Body of pancreas (tissue), 4 donors: Measurements from ENCODE around the gene STK11IP. TPM values are rescaled to one million over a fixed set of nuclear protein-coding genes. Genes with fewer than 3 reads are reported as not detected.

Source experiments
- ATAC-seq: fragments of 150-250 bp; one replicate; pipeline ENCODE4 v1.9.1; 2016
- DNase-seq, 4 donors: peaks; one replicate each; pipeline ENCODE4 v3.0.0-alpha.2; 2019
- H3K27ac ChIP-seq, 4 donors: fragments of 200-600 bp; sonication (generic); 1 replicate in 3 of 4; 2 replicates in 1 of 4; pipeline versions ENCODE4 v1.5.1 to v1.6.1; 2016 to 2019; ENCODE audit warnings: mild to moderate bottlenecking in 1 of 4, mixed read lengths in 1 of 4, moderate library complexity in 1 of 4
- H3K27me3 ChIP-seq, 2 donors: fragments of 200-600 bp; sonication (generic); one replicate each; pipeline ENCODE4 v1.6.0; 2016; ENCODE audit warnings: mild to moderate bottlenecking in 1 of 2
- H3K36me3 ChIP-seq, 2 donors: fragments of 200-600 bp; sonication (generic); replicated peaks in 1 of 2; 2 replicates each; pipeline ENCODE4 v1.5.1; 2016; ENCODE audit warnings: low read depth in 2 of 2; ENCODE audit not compliant: insufficient read depth in 1 of 2
- H3K4me1 ChIP-seq: fragments of 200-600 bp; sonication (generic); one replicate; pipeline ENCODE4 v1.6.0; 2016
- H3K4me3 ChIP-seq, 2 donors: fragments of 200-600 bp; sonication (generic); 1 replicate in 1 of 2; 2 replicates in 1 of 2; pipeline ENCODE4 v1.5.1; 2016 to 2019
- H3K9me3 ChIP-seq, 3 donors: fragments of 200-600 bp; sonication (generic); 1 replicate in 2 of 3; 2 replicates in 1 of 3; pipeline ENCODE4 v1.5.1; 2016
- POLR2A ChIP-seq, 3 donors: fragments of 450-650 bp; IDR thresholded peaks; one replicate each; pipeline ENCODE4 v1.6.1; 2016; ENCODE audit warnings: antibody characterized with exemption in 3 of 3, mild to moderate bottlenecking in 2 of 3
- WGBS, 2 donors: methylation state at CpG; one replicate each; pipeline ENCODE4 v1.1.5; 2017; 5-methylcytosine and 5-hydroxymethylcytosine counted together
- intact Hi-C: fragments of 100-400 bp; cut with DNase I; formaldehyde crosslinking; loops from one replicate; pipeline ENCODE4 v1.15.1; 2023
- total RNA-seq, 2 donors: library from RNA; depleted of rRNA; stranded (reverse); fragments of >200 nt; gene quantifications; one replicate each; pipeline ENCODE4 v1.1.0, GENCODE V29; 2016
- TF ChIP-seq, protein P1 (sequence below), 7 experiments: fragments of 450-650 bp in 4 of 7; fragments of 200-600 bp in 3 of 7; sonication (generic) in 3 of 7; IDR thresholded peaks; one replicate each; pipeline ENCODE4 v1.5.1; 2016 to 2019; ENCODE audit warnings: antibody characterized with exemption in 7 of 7

Gene STK11IP
- total RNA-seq, 2 donors from 2014 or later: 9.6 to 18.1 TPM

DNA sequence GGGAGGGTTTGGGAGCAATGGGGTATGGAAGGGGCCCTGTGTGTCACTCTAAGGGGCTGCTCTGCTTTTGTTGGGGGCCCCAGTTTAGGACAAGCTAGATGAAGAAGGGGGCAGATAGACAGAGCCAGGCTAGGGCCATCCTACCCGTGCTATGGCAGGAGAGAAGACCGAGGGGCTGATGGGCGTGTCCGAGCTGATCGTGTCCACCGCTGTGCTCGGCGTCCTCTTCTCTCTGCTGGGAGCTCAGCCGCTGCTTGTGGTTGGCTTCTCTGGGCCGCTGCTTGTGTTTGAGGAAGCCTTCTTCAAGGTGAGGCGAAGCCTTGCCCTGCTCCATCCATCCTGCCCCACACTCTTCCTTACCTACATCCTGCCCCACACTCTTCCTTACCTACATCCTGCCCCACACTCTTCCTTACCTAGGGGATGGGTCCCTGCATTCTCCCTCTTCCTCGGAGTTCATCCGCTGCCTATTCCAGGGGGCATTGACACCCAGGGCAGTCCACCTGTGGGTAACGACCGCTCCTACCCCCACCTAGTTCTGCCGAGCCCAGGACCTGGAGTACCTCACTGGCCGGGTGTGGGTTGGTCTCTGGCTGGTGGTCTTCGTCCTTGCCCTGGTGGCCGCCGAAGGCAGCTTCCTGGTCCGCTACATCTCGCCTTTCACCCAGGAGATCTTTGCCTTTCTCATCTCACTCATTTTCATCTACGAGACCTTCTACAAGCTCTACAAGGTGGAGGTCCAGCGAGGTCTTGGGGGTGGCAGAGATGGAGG, 38.7 kb downstream of the STK11IP start:
- H3K27me3 ChIP-seq: no peaks in the 10 kb centered on the region
- WGBS, 2 donors: 81 to 85% methylated on average over 23 to 24 of the region's 24 CpGs
- ATAC-seq (no peak), DNase-seq (no peak)
- no peak overlapping the region for H3K4me3 ChIP-seq
- intact Hi-C loops: loop anchor here (5.0 kb wide), 1 partner anchor 99 kb away; no protein-coding TSS in a partner anchor
- no peak overlapping the region for H3K27ac ChIP-seq
- no peaks in the 10 kb centered on the region for H3K4me1 ChIP-seq
- no peaks in the 10 kb centered on the region for H3K9me3 ChIP-seq
- TF ChIP-seq, protein P1, sequence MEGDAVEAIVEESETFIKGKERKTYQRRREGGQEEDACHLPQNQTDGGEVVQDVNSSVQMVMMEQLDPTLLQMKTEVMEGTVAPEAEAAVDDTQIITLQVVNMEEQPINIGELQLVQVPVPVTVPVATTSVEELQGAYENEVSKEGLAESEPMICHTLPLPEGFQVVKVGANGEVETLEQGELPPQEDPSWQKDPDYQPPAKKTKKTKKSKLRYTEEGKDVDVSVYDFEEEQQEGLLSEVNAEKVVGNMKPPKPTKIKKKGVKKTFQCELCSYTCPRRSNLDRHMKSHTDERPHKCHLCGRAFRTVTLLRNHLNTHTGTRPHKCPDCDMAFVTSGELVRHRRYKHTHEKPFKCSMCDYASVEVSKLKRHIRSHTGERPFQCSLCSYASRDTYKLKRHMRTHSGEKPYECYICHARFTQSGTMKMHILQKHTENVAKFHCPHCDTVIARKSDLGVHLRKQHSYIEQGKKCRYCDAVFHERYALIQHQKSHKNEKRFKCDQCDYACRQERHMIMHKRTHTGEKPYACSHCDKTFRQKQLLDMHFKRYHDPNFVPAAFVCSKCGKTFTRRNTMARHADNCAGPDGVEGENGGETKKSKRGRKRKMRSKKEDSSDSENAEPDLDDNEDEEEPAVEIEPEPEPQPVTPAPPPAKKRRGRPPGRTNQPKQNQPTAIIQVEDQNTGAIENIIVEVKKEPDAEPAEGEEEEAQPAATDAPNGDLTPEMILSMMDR (IDR thresholded peaks at IDR 0.05): no peak
- no peak for TF ChIP-seq POLR2A (IDR thresholded peaks at IDR 0.05)
- H3K36me3 ChIP-seq: no peaks in the 10 kb centered on the region

DNA sequence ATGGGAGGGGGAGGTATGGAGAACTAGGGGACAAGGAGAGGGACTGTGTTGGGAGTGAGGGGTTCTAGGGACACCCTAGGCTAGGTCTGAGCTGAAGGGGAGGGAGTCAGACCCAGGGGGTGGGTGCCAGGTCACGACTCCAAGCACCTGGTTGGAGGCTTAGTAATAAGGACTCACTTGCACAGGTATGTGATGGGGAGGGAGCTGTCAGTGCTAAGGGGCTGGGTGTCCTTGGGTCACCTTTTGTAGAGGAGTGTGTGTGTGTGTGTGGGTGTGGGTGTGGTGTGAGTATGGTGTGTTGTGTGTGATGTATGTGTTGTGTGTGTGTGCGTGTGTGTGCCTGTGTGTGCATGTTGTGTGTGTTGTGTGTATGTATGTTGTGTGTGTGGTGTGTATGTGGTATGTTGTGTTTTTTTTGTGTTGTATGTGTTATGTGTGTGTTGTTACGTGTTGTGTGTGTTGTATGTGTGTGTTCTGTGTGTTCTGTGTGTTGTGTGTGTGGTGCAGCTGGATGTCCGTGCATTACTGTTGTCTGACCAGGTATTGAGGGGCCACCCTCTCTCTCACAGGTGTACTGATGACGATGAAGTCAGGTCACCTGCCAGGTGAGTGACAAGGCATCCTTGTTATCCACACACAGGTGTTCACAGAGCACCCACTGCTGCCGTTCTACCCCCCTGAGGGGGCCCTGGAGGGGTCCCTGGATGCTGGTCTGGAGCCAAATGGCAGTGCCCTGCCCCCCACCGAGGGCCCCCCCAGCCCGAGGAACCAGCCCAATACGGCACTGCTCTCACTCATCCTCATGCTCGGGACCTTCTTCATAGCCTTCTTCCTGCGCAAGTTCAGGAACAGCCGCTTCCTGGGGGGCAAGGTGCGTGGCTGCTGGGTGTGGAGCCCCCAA, 39.5 kb downstream of the STK11IP start:
- H3K4me3 ChIP-seq: no peak overlapping the region
- DNase-seq (no peak), ATAC-seq (no peak)
- intact Hi-C loops: loop anchor here (5.0 kb wide), 1 partner anchor 100 kb away; no protein-coding TSS in a partner anchor
- WGBS, 2 donors: 65 to 75% methylated on average over 10 to 13 of the region's 13 CpGs
- H3K27me3 ChIP-seq: no peaks in the 10 kb centered on the region
- no peak for TF ChIP-seq POLR2A (IDR thresholded peaks at IDR 0.05)
- TF ChIP-seq, protein P1 (IDR thresholded peaks at IDR 0.05): no peak
- no peaks in the 10 kb centered on the region for H3K9me3 ChIP-seq
- no peak overlapping the region for H3K27ac ChIP-seq
- H3K4me1 ChIP-seq: no peaks in the 10 kb centered on the region
- no peaks in the 10 kb centered on the region for H3K36me3 ChIP-seq

DNA sequence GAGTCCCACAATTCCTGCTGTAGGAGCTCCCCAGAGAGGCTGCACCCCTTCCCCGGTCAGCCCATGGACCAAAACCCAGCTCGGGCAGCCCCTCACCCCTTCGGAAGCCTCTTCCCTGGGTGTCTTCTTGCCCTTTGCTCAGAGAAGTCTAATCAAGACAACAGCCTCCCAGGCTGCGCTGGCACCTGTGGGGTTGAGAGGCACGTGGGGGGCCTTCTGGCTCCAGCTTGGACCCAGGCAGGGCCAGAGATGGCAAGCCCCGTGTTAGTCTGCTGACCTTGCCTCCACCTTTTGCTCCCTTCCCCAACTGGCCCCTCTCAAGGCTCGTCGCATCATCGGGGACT, 40.2 kb downstream of the STK11IP start:
- H3K4me3 ChIP-seq: no peak overlapping the region
- 80 to 86% methylated on average over 3 to 9 of the region's 9 CpGs for WGBS, 2 donors
- H3K4me1 ChIP-seq: peaks cover 3% of the 10 kb centered on the region
- no peaks in the 10 kb centered on the region for H3K27me3 ChIP-seq
- H3K27ac ChIP-seq: no peak overlapping the region
- no peaks in the 10 kb centered on the region for H3K36me3 ChIP-seq
- ATAC-seq (no peak), DNase-seq (no peak)
- no peak for TF ChIP-seq POLR2A (IDR thresholded peaks at IDR 0.05)
- TF ChIP-seq, protein P1 (IDR thresholded peaks at IDR 0.05): no peak
- intact Hi-C loops: loop anchor here (5.0 kb wide), 1 partner anchor 101 kb away; no protein-coding TSS in a partner anchor
- no peaks in the 10 kb centered on the region for H3K9me3 ChIP-seq

DNA sequence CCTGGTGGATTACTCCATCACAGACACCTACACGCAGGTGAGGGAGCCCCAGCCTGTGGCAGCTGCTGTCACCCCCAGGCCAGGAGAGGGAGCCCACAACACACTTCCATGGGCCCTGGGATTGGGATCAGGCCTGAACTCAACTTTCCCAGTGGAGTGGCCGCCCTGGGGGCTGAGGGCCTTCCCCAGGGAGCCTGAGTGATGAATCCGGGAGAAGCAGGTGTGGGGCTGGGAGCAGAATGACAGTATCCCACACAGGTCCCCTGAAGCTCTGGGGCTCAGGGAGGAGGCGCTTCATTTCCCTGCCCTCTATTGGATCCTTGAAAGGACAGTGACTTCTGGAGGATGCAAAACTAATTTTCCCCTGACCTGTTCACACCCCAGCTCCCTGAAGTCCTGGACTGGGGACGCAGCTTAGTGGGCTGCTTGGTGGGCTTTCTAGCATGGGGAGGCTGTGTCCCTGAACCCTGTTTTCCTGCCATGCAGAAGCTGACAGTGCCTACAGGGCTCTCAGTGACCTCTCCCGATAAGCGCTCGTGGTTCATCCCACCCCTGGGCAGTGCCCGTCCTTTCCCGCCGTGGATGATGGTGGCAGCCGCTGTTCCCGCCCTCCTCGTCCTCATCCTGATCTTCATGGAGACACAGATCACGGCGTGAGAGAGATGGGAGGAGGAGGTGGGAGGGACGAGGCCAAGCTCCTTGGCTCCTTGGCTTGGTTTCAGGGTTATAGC, 40.7 kb downstream of the STK11IP start:
- intact Hi-C loops: loop anchor here (5.0 kb wide), 1 partner anchor 101 kb away; no protein-coding TSS in a partner anchor
- TF ChIP-seq POLR2A (IDR thresholded peaks at IDR 0.05): no peak
- Histone ChIP-seq H3K4me3 (no peak overlapping the region), H3K27ac (no peak overlapping the region), H3K27me3 (no peaks in the 10 kb centered on the region), H3K4me1 (peaks cover 5% of the 10 kb centered on the region), H3K9me3 (no peaks in the 10 kb centered on the region), H3K36me3 (no peaks in the 10 kb centered on the region)
- DNase-seq (no peak), ATAC-seq (no peak)
- WGBS, 2 donors: 83 to 86% methylated on average over 14 to 16 of the region's 17 CpGs
